CD4-positive, alpha-beta memory T cell (primary cell): ENCODE measurements around the gene SRCAP. TPM values are rescaled to one million over a fixed set of nuclear protein-coding genes. Genes with fewer than 3 reads are reported as not detected.

Source experiments
- CTCF ChIA-PET: fragments of 350-600 bp; sonication (Branson Sonifier 250); formaldehyde crosslinking; loops from one replicate; lab custom pipeline; 2021; ENCODE audit warnings: inconsistent platforms; ENCODE audit not compliant: partially characterized antibody; lab: Charles Lee
- POLR2A ChIA-PET: fragments of 350-600 bp; sonication (Branson Sonifier 250); formaldehyde crosslinking; loops from one replicate; lab custom pipeline; 2021; ENCODE audit not compliant: partially characterized antibody; lab: Charles Lee
- DNase-seq, 5 donors: peaks; one replicate each; pipeline versions ENCODE4 v3.0.0 to v3.0.0-alpha.2; 2020 to 2022; ENCODE audit warnings: mixed read lengths in 1 of 5
- H3K27ac ChIP-seq: one replicate; pipeline ENCODE4 v1.7.0; 2013; ENCODE audit warnings: low read depth, low read length
- H3K27me3 ChIP-seq: 2 replicates; pipeline ENCODE4 v1.7.0; 2013; ENCODE audit warnings: mild to moderate bottlenecking, low read length, moderate library complexity; ENCODE audit not compliant: insufficient read depth
- H3K36me3 ChIP-seq: 2 replicates; pipeline ENCODE4 v1.7.0; 2013; ENCODE audit warnings: mild to moderate bottlenecking, low read length, moderate library complexity; ENCODE audit not compliant: insufficient read depth
- H3K4me1 ChIP-seq: 2 replicates; pipeline ENCODE4 v1.7.0; 2013; ENCODE audit warnings: mild to moderate bottlenecking, low read length, moderate library complexity; ENCODE audit not compliant: insufficient read depth
- H3K4me3 ChIP-seq, 2 donors: one replicate each; pipeline ENCODE4 v1.7.0; 2013; ENCODE audit warnings: low read length in 2 of 2, mild to moderate bottlenecking in 1 of 2
- H3K9me3 ChIP-seq, 2 donors: one replicate each; pipeline ENCODE4 v1.7.0; 2013; ENCODE audit warnings: low read length in 2 of 2, control low read depth in 1 of 2; ENCODE audit not compliant: control insufficient read depth in 1 of 2
- H3K27ac Mint-ChIP-seq, 7 donors: one replicate each; pipeline ENCODE4 v1.8.0; 2020 to 2021; ENCODE audit warnings: mixed read lengths in 7 of 7, mild to moderate bottlenecking in 6 of 7, inconsistent platforms in 3 of 7, moderate library complexity in 3 of 7
- H3K27me3 Mint-ChIP-seq, 2 donors: one replicate each; pipeline ENCODE4 v1.8.0; 2020 to 2021; ENCODE audit warnings: mixed read lengths in 2 of 2
- H3K36me3 Mint-ChIP-seq, 2 donors: one replicate each; pipeline ENCODE4 v1.8.0; 2020 to 2021; ENCODE audit warnings: mixed read lengths in 2 of 2, inconsistent platforms in 1 of 2, mild to moderate bottlenecking in 1 of 2
- H3K4me1 Mint-ChIP-seq, 4 donors: one replicate each; pipeline ENCODE4 v1.8.0; 2020 to 2021; ENCODE audit warnings: mixed read lengths in 4 of 4, mild to moderate bottlenecking in 1 of 4
- H3K4me3 Mint-ChIP-seq, 8 donors: one replicate each; pipeline ENCODE4 v1.8.0; 2020 to 2021; ENCODE audit warnings: mixed read lengths in 8 of 8, mild to moderate bottlenecking in 7 of 8, moderate library complexity in 6 of 8, inconsistent platforms in 3 of 8
- H3K9me3 Mint-ChIP-seq, 8 donors: one replicate each; pipeline ENCODE4 v1.8.0; 2020 to 2021; ENCODE audit warnings: mixed read lengths in 8 of 8, mild to moderate bottlenecking in 5 of 8, inconsistent platforms in 3 of 8, moderate library complexity in 1 of 8
- intact Hi-C: fragments of 100-400 bp; cut with micrococcal nuclease; formaldehyde crosslinking; loops from one replicate; pipeline ENCODE4 v1.15.1; 2023
- polyA plus RNA-seq, 2 donors: library from polyadenylated mRNA; unstranded; fragments of 300-500 nt; fragmentation: Illumina TruSeq; gene quantifications; one replicate each; pipeline ENCODE4 v1.2.3, GENCODE V29; 2021
- total RNA-seq, 2 experiments: library from RNA; stranded (reverse); gene quantifications; one replicate each; pipeline ENCODE4 v1.2.3, GENCODE V29; 2021

Gene SRCAP
- total and polyA plus RNA-seq, 4 experiments from 2014 or later, result 1.2 to 115 (median 68.3) TPM

GRCh38 chr16:30667361-30667905 is 31.5 kb upstream of the SRCAP start:
- H3K9me3 ChIP-seq, result no peaks in the 10 kb centered on the region
- H3K4me1 Mint-ChIP-seq, result peaks cover 12 to 23% (median 16%) of the 10 kb centered on the region in 4 donors
- peaks cover 67% of the 10 kb centered on the region for H3K36me3 ChIP-seq
- H3K9me3 Mint-ChIP-seq, result no peaks in the 10 kb centered on the region
- no peak overlapping the region for H3K4me3 ChIP-seq
- peak overlapping the region in 3 of 7 donors; percentile 46 to 77 (median 53) for H3K27ac Mint-ChIP-seq
- H3K36me3 Mint-ChIP-seq, result peaks cover 29 to 58% of the 10 kb centered on the region in 2 donors
- no peaks in the 10 kb centered on the region for H3K27me3 Mint-ChIP-seq
- H3K27ac ChIP-seq, result no peak overlapping the region
- H3K4me3 Mint-ChIP-seq, result no peak overlapping the region
- CTCF ChIA-PET, result interaction anchor here (3.0 kb wide), 1 partner anchor 27 kb away, joined by 17 read pairs; no protein-coding TSS in a partner anchor
- intact Hi-C loops, result no loop called here
- peaks cover 15% of the 10 kb centered on the region for H3K4me1 ChIP-seq
- POLR2A ChIA-PET, result no interaction called here
- H3K27me3 ChIP-seq, result no peaks in the 10 kb centered on the region
- no peak for DNase-seq

- H3K4me3 Mint-ChIP-seq, result no peak overlapping the region
- ChIA-PET CTCF (no interaction called here), POLR2A (interaction anchor here (0.5 kb wide), 1 partner anchor 117 kb away, joined by 3 read pairs; no protein-coding TSS in a partner anchor)
- no peaks in the 10 kb centered on the region for H3K9me3 Mint-ChIP-seq
- peak overlapping the region in 1 of 7 donors; percentile 77 for H3K27ac Mint-ChIP-seq
- Histone ChIP-seq H3K9me3 (no peaks in the 10 kb centered on the region), H3K36me3 (peaks cover 58% of the 10 kb centered on the region), H3K27me3 (no peaks in the 10 kb centered on the region), H3K4me1 (peaks cover 5% of the 10 kb centered on the region), H3K4me3 (no peak overlapping the region), H3K27ac (no peak overlapping the region)
- intact Hi-C loops, result no loop called here
- H3K27me3 Mint-ChIP-seq, result no peaks in the 10 kb centered on the region
- H3K36me3 Mint-ChIP-seq, result peaks cover 22 to 50% of the 10 kb centered on the region in 2 donors
- peaks cover 4 to 15% (median 9%) of the 10 kb centered on the region in 4 donors for H3K4me1 Mint-ChIP-seq
- no peak for DNase-seq
These were observed 30.6 kb upstream of the SRCAP start for GRCh38 chr16:30668393-30668792.

- Histone ChIP-seq H3K27me3 (no peaks in the 10 kb centered on the region), H3K36me3 (peaks cover 51% of the 10 kb centered on the region), H3K27ac (no peak overlapping the region), H3K9me3 (no peaks in the 10 kb centered on the region), H3K4me3 (no peak overlapping the region), H3K4me1 (no peaks in the 10 kb centered on the region)
- DNase-seq, result no peak
- Mint-ChIP-seq H3K27me3 (no peaks in the 10 kb centered on the region), H3K9me3 (no peaks in the 10 kb centered on the region), H3K27ac (no peak overlapping the region), H3K4me3 (no peak overlapping the region), H3K4me1 (peaks cover 0 to 9% (median 3%) of the 10 kb centered on the region in 4 donors), H3K36me3 (peaks cover 16 to 46% of the 10 kb centered on the region in 2 donors)
- CTCF ChIA-PET, result no interaction called here
- POLR2A ChIA-PET, result interaction anchor here (0.5 kb wide), 1 partner anchor 118 kb away, joined by 3 read pairs; no protein-coding TSS in a partner anchor
- intact Hi-C loops, result no loop called here
These were observed 29.7 kb upstream of the SRCAP start for GRCh38 chr16:30669026-30669902.

- peak overlapping the region in 1 of 7 donors; percentile 58 for H3K27ac Mint-ChIP-seq
- no peak for DNase-seq
- CTCF ChIA-PET, result no interaction called here
These were observed 28.8 kb upstream of the SRCAP start for GRCh38 chr16:30669903-30670824.

GRCh38 chr16:30675143-30675542 is 23.8 kb upstream of the SRCAP start:
- H3K4me3 Mint-ChIP-seq, result no peak overlapping the region
- ChIA-PET POLR2A (interaction anchor here (1.4 kb wide), 1 partner anchor 16 kb away, joined by 4 read pairs; no protein-coding TSS in a partner anchor), CTCF (interaction anchor here (1.5 kb wide), 1 partner anchor 19 kb away, joined by 3 read pairs; no protein-coding TSS in a partner anchor)
- DNase-seq, result no peak
- Histone ChIP-seq H3K9me3 (no peaks in the 10 kb centered on the region), H3K4me3 (no peak overlapping the region), H3K27me3 (no peaks in the 10 kb centered on the region), H3K27ac (no peak overlapping the region), H3K4me1 (no peaks in the 10 kb centered on the region), H3K36me3 (peaks cover under 1% of the 10 kb centered on the region)
- peaks cover 0 to 2% (median 0%) of the 10 kb centered on the region in 8 donors for H3K9me3 Mint-ChIP-seq
- H3K4me1 Mint-ChIP-seq, result peaks cover 0 to 4% (median 0%) of the 10 kb centered on the region in 4 donors
- peaks cover 0 to 5% of the 10 kb centered on the region in 2 donors for H3K36me3 Mint-ChIP-seq
- H3K27me3 Mint-ChIP-seq, result no peaks in the 10 kb centered on the region
- no peak overlapping the region for H3K27ac Mint-ChIP-seq
- intact Hi-C loops, result no loop called here

More at GRCh38 chr16:30669903-30670824, 28.8 kb upstream of the SRCAP start:
- H3K27me3 ChIP-seq, result no peaks in the 10 kb centered on the region
- Mint-ChIP-seq H3K4me3 (no peak overlapping the region), H3K9me3 (no peaks in the 10 kb centered on the region), H3K27me3 (no peaks in the 10 kb centered on the region), H3K36me3 (peaks cover 16 to 42% of the 10 kb centered on the region in 2 donors), H3K4me1 (peaks cover 0 to 9% (median 3%) of the 10 kb centered on the region in 4 donors)
- H3K27ac ChIP-seq, result no peak overlapping the region
- POLR2A ChIA-PET, result no interaction called here
- no peaks in the 10 kb centered on the region for H3K4me1 ChIP-seq
- H3K36me3 ChIP-seq, result peaks cover 43% of the 10 kb centered on the region
- no peaks in the 10 kb centered on the region for H3K9me3 ChIP-seq
- intact Hi-C loops, result no loop called here
- no peak overlapping the region for H3K4me3 ChIP-seq

- no peaks in the 10 kb centered on the region for H3K9me3 ChIP-seq
- ChIA-PET CTCF (no interaction called here), POLR2A (interaction anchor here (0.9 kb wide), 1 partner anchor 17 kb away, joined by 3 read pairs; no protein-coding TSS in a partner anchor)
- no peaks in the 10 kb centered on the region for H3K27me3 Mint-ChIP-seq
- H3K27me3 ChIP-seq, result no peaks in the 10 kb centered on the region
- no peak overlapping the region for H3K27ac ChIP-seq
- H3K4me3 Mint-ChIP-seq, result no peak overlapping the region
- H3K36me3 ChIP-seq, result no peaks in the 10 kb centered on the region
- H3K27ac Mint-ChIP-seq, result peak overlapping the region in 1 of 7 donors; percentile 68
- intact Hi-C loops, result no loop called here
- H3K4me1 Mint-ChIP-seq, result no peaks in the 10 kb centered on the region
- no peaks in the 10 kb centered on the region for H3K36me3 Mint-ChIP-seq
- DNase-seq, result no peak
- H3K9me3 Mint-ChIP-seq, result peaks cover 0 to 2% (median 0%) of the 10 kb centered on the region in 8 donors
- no peaks in the 10 kb centered on the region for H3K4me1 ChIP-seq
- H3K4me3 ChIP-seq, result no peak overlapping the region
These were observed 20.9 kb upstream of the SRCAP start for GRCh38 chr16:30677931-30678585.
